Peyer's patch (tissue), 4 donors: ENCODE measurements around the gene TYSND1. TPM values are rescaled to one million over a fixed set of nuclear protein-coding genes. Genes with fewer than 3 reads are reported as not detected.
A peak's percentile ranks its signal among the peaks of the same experiment; 100 is the strongest.

Experiments used
- DNase-seq, 3 donors: peaks; one replicate each; pipeline ENCODE4 v3.0.0-alpha.2; 2017 to 2019
- H3K27ac ChIP-seq, 4 donors: fragments of 200-600 bp; sonication (generic); one replicate each; pipeline ENCODE4 v1.5.1; 2016 to 2019
- H3K27me3 ChIP-seq, 2 donors: fragments of 200-600 bp; sonication (generic); one replicate each; pipeline ENCODE4 v1.5.1; 2019
- H3K36me3 ChIP-seq, 3 donors: fragments of 200-600 bp; sonication (generic); one replicate each; pipeline ENCODE4 v1.5.1; 2016 to 2019
- H3K4me1 ChIP-seq, 4 donors: fragments of 200-600 bp; sonication (generic); one replicate each; pipeline ENCODE4 v1.5.1; 2016 to 2019
- H3K4me3 ChIP-seq, 4 donors: fragments of 200-600 bp; sonication (generic); 1 replicate in 3 of 4; 2 replicates in 1 of 4; pipeline ENCODE4 v1.5.1; 2016 to 2019; ENCODE audit warnings: mild to moderate bottlenecking in 1 of 4
- H3K9me3 ChIP-seq, 4 donors: fragments of 200-600 bp; sonication (generic); one replicate each; pipeline ENCODE4 v1.5.1; 2016 to 2019; ENCODE audit warnings: mild to moderate bottlenecking in 1 of 4
- CTCF ChIP-seq, 6 experiments: fragments of 450-650 bp in 4 of 6; fragments of 200-600 bp in 2 of 6; sonication (generic) in 1 of 6; IDR thresholded peaks; one replicate each; pipeline ENCODE4 v1.5.1; 2017 to 2019; ENCODE audit warnings: antibody characterized with exemption in 6 of 6, mild to moderate bottlenecking in 3 of 6, moderate library complexity in 1 of 6
- POLR2A ChIP-seq, 2 donors: fragments of 450-650 bp; IDR thresholded peaks; one replicate each; pipeline ENCODE4 v1.5.1; 2017; ENCODE audit warnings: antibody characterized with exemption in 2 of 2, mild to moderate bottlenecking in 2 of 2, moderate library complexity in 2 of 2
- total RNA-seq, 4 donors: library from RNA; depleted of rRNA; stranded (reverse); fragments of >200 nt; gene quantifications; one replicate each; pipeline ENCODE4 v1.1.0, GENCODE V29; 2016

Gene TYSND1
- total RNA-seq, 4 donors from 2014 or later, result 18.2 to 25.9 (median 21.7) TPM

- Histone ChIP-seq H3K27me3 (no peaks in the 10 kb centered on the region), H3K9me3 (no peaks in the 10 kb centered on the region), H3K27ac (no peak overlapping the region), H3K36me3 (peaks cover 0 to 19% (median 0%) of the 10 kb centered on the region in 3 donors), H3K4me1 (no peaks in the 10 kb centered on the region), H3K4me3 (no peak overlapping the region)
- DNase-seq, result no peak
- no peak for TF ChIP-seq CTCF (IDR thresholded peaks at IDR 0.05)
- no peak for TF ChIP-seq POLR2A (IDR thresholded peaks at IDR 0.05)
These were observed 49.0 kb downstream of the TYSND1 start for GRCh38 chr10:70097459-70097858.

- H3K4me1 ChIP-seq, result no peaks in the 10 kb centered on the region
- H3K27me3 ChIP-seq, result no peaks in the 10 kb centered on the region
- H3K9me3 ChIP-seq, result no peaks in the 10 kb centered on the region
- H3K27ac ChIP-seq, result no peak overlapping the region
- H3K4me3 ChIP-seq, result no peak overlapping the region
- no peak for DNase-seq
- H3K36me3 ChIP-seq, result peaks cover 0 to 23% (median 0%) of the 10 kb centered on the region in 3 donors
- TF ChIP-seq CTCF (IDR thresholded peaks at IDR 0.05), result no peak
- TF ChIP-seq POLR2A (IDR thresholded peaks at IDR 0.05), result no peak
These were observed 49.6 kb downstream of the TYSND1 start for GRCh38 chr10:70096705-70097420.

GRCh38 chr10:70096016-70096704 lies 50.3 kb downstream of the TYSND1 start:
- Histone ChIP-seq H3K27ac (no peak overlapping the region), H3K36me3 (peaks cover 0 to 25% (median 0%) of the 10 kb centered on the region in 3 donors), H3K9me3 (no peaks in the 10 kb centered on the region), H3K4me3 (no peak overlapping the region), H3K4me1 (no peaks in the 10 kb centered on the region), H3K27me3 (no peaks in the 10 kb centered on the region)
- no peak for DNase-seq
- TF ChIP-seq CTCF (IDR thresholded peaks at IDR 0.05), result no peak
- no peak for TF ChIP-seq POLR2A (IDR thresholded peaks at IDR 0.05)

GRCh38 chr10:70094250-70094649 lies 52.2 kb downstream of the TYSND1 start:
- TF ChIP-seq CTCF (IDR thresholded peaks at IDR 0.05) (no peak), POLR2A (IDR thresholded peaks at IDR 0.05) (no peak)
- H3K36me3 ChIP-seq, result peaks cover 0 to 25% (median 0%) of the 10 kb centered on the region in 3 donors

GRCh38 chr10:70093335-70093944 lies 53.1 kb downstream of the TYSND1 start:
- Histone ChIP-seq H3K9me3 (no peaks in the 10 kb centered on the region), H3K27ac (peak overlapping the region in 2 of 4 donors; percentile 30 to 37), H3K4me1 (no peaks in the 10 kb centered on the region), H3K27me3 (no peaks in the 10 kb centered on the region), H3K36me3 (peaks cover 0 to 25% (median 0%) of the 10 kb centered on the region in 3 donors), H3K4me3 (peak overlapping the region in 2 of 4 donors; percentile 2 to 16)
- no peak for TF ChIP-seq POLR2A (IDR thresholded peaks at IDR 0.05)
- TF ChIP-seq CTCF (IDR thresholded peaks at IDR 0.05), result no peak
- no peak for DNase-seq

More at GRCh38 chr10:70094250-70094649, 52.2 kb downstream of the TYSND1 start:
- DNase-seq, result no peak
- Histone ChIP-seq H3K27ac (no peak overlapping the region), H3K27me3 (no peaks in the 10 kb centered on the region), H3K4me1 (no peaks in the 10 kb centered on the region), H3K4me3 (no peak overlapping the region), H3K9me3 (no peaks in the 10 kb centered on the region)
